Neural cell (in vitro differentiated cells): ENCODE data around the gene DEK. TPM values are rescaled to one million over a fixed set of nuclear protein-coding genes. Genes with fewer than 3 reads are reported as not detected.

ENCODE experiments used
- H2AFZ ChIP-seq: fragments of 200-600, 300-800 bp; sonication (generic), shearing (Covaris generic); 2 replicates; pipeline ENCODE4 v1.6.0; 2014; ENCODE audit warnings: low read depth, mild to moderate bottlenecking, antibody characterized with exemption, low read length, moderate library complexity
- H3F3A ChIP-seq: fragments of 200-600 bp; shearing (Covaris generic); 2 replicates; pipeline ENCODE4 v1.6.1; 2016; ENCODE audit warnings: mild to moderate bottlenecking, moderate library complexity, mixed read lengths, antibody characterized with exemption, low read length; ENCODE audit not compliant: insufficient read depth, poor library complexity, severe bottlenecking
- H3K27ac ChIP-seq: fragments of 200-600, 300-800 bp; sonication (generic), shearing (Covaris generic); 2 replicates; pipeline ENCODE4 v1.5.1; 2014; ENCODE audit warnings: mild to moderate bottlenecking, low read length, moderate library complexity
- H3K27me3 ChIP-seq: fragments of 300-800, 200-600 bp; sonication (generic), shearing (Covaris generic); 2 replicates; pipeline ENCODE4 v1.6.0; 2014; ENCODE audit warnings: mild to moderate bottlenecking, low read depth, low read length, moderate library complexity; ENCODE audit not compliant: insufficient read depth
- H3K36me3 ChIP-seq: fragments of 300-800, 200-600 bp; sonication (generic), shearing (Covaris generic); 2 replicates; pipeline ENCODE4 v1.5.1; 2014; ENCODE audit warnings: mild to moderate bottlenecking, antibody characterized with exemption, low read length, moderate library complexity; ENCODE audit not compliant: insufficient read depth
- H3K4me2 ChIP-seq: fragments of 300-800, 200-600 bp; sonication (generic), shearing (Covaris generic); 2 replicates; pipeline ENCODE4 v1.6.0; 2014; ENCODE audit warnings: mild to moderate bottlenecking, low read length
- H3K4me3 ChIP-seq: fragments of 300-800, 200-600 bp; sonication (generic), shearing (Covaris generic); 2 replicates; pipeline ENCODE4 v1.5.1; 2014; ENCODE audit warnings: mild to moderate bottlenecking, low read length, moderate library complexity
- H3K79me2 ChIP-seq: fragments of 200-600 bp; shearing (Covaris generic); replicated peaks from 2 replicates; pipeline ENCODE4 v1.6.0; 2014; ENCODE audit warnings: mild to moderate bottlenecking, low read length, moderate library complexity; ENCODE audit not compliant: insufficient read depth
- H3K9ac ChIP-seq: fragments of 300-800, 200-600 bp; sonication (generic), shearing (Covaris generic); 2 replicates; pipeline ENCODE4 v1.6.1; 2016; ENCODE audit warnings: mild to moderate bottlenecking, low read length, mixed read lengths
- H3K9me2 ChIP-seq: fragments of 200-600 bp; shearing (Covaris generic); 2 replicates; pipeline ENCODE4 v1.6.1; 2016; ENCODE audit warnings: mild to moderate bottlenecking, low read length, mixed read lengths; ENCODE audit not compliant: insufficient read depth
- H3K9me3 ChIP-seq: fragments of 200-600, 300-800 bp; sonication (generic), shearing (Covaris generic); 2 replicates; pipeline ENCODE4 v1.6.1; 2016; ENCODE audit warnings: mild to moderate bottlenecking, mixed run types, low read length, moderate library complexity, mixed read lengths
- H4K20me1 ChIP-seq: fragments of 200-600 bp; shearing (Covaris generic); 2 replicates; pipeline ENCODE4 v1.6.1; 2016; ENCODE audit warnings: mild to moderate bottlenecking, mixed run types; ENCODE audit not compliant: insufficient read depth
- CTCF ChIP-seq: fragments of 450-650 bp; IDR thresholded peaks from 2 replicates; pipeline ENCODE4 v1.5.1; 2014; ENCODE audit warnings: antibody characterized with exemption, mild to moderate bottlenecking, moderate library complexity; ENCODE audit not compliant: poor library complexity, severe bottlenecking
- EP300 ChIP-seq: fragments of 450-650 bp; conservative IDR thresholded peaks from 2 replicates; pipeline ENCODE4 v1.6.1; 2014; ENCODE audit warnings: antibody characterized with exemption, mild to moderate bottlenecking, moderate library complexity; ENCODE audit not compliant: poor library complexity, severe bottlenecking
- EZH2 ChIP-seq: fragments of 200-600, 300-800 bp; shearing (Covaris generic), sonication (generic); IDR thresholded peaks from 2 replicates; pipeline ENCODE4 v1.6.1; 2014; ENCODE audit warnings: antibody characterized with exemption, low read length, borderline replicate concordance, mild to moderate bottlenecking; ENCODE audit not compliant: insufficient read depth, poor library complexity, severe bottlenecking
- MXI1 ChIP-seq: fragments of 450-650 bp; conservative IDR thresholded peaks from 2 replicates; pipeline ENCODE4 v1.6.1; 2014; ENCODE audit warnings: antibody characterized with exemption, mild to moderate bottlenecking; ENCODE audit not compliant: poor library complexity, severe bottlenecking
- POLR2AphosphoS5 ChIP-seq: IDR thresholded peaks from 2 replicates; pipeline ENCODE4 v1.6.1; 2012
- RAD21 ChIP-seq: fragments of 450-650 bp; conservative IDR thresholded peaks from 2 replicates; pipeline ENCODE4 v1.6.1; 2014; ENCODE audit warnings: antibody characterized with exemption, mild to moderate bottlenecking, moderate library complexity
- REST ChIP-seq: IDR thresholded peaks from 2 replicates; pipeline ENCODE4 v1.6.1; 2012; ENCODE audit warnings: borderline replicate concordance
- SMC3 ChIP-seq: fragments of 450-650 bp; conservative IDR thresholded peaks from 2 replicates; pipeline ENCODE4 v1.6.1; 2014; ENCODE audit warnings: antibody characterized with exemption, mild to moderate bottlenecking, moderate library complexity; ENCODE audit not compliant: poor library complexity
- TAF1 ChIP-seq: IDR thresholded peaks from 2 replicates; pipeline ENCODE4 v1.6.1; 2012; ENCODE audit warnings: low read depth
- polyA plus RNA-seq: library from polyadenylated mRNA; depleted of rRNA; stranded (reverse); fragments of >200 nt; gene quantifications from 2 replicates; pipeline ENCODE4 v1.2.3, GENCODE V29; 2014

DEK gene
- polyA plus RNA-seq, 1 donor from 2014 or later: 94.3 TPM

- no peak overlapping the region for H2AFZ ChIP-seq
- H3K9me2 ChIP-seq: no peaks in the 10 kb centered on the region
- no peaks in the 10 kb centered on the region for H3F3A ChIP-seq
- H3K9me3 ChIP-seq: no peaks in the 10 kb centered on the region
- no peak overlapping the region for H3K27ac ChIP-seq
- H3K9ac ChIP-seq: no peak overlapping the region
- H3K27me3 ChIP-seq: no peaks in the 10 kb centered on the region
- no peaks in the 10 kb centered on the region for H3K36me3 ChIP-seq
- no peaks in the 10 kb centered on the region for H3K79me2 ChIP-seq
- no peak overlapping the region for H3K4me3 ChIP-seq
- no peak for TF ChIP-seq TAF1
- TF ChIP-seq EZH2: no peak
- TF ChIP-seq MXI1: no peak
- no peak for TF ChIP-seq EP300
- TF ChIP-seq RAD21: no peak
- no peak for TF ChIP-seq CTCF
- TF ChIP-seq SMC3: no peak
- TF ChIP-seq REST: no peak
- no peak for TF ChIP-seq POLR2AphosphoS5
- no peaks in the 10 kb centered on the region for H4K20me1 ChIP-seq
- no peak overlapping the region for H3K4me2 ChIP-seq
These were observed 84.5 kb downstream of the DEK start for GRCh38 chr6:18179770-18180356.

GRCh38 chr6:18178960-18179615, 85.2 kb downstream of the DEK start:
- Histone ChIP-seq H3K27me3 (no peaks in the 10 kb centered on the region), H3F3A (no peaks in the 10 kb centered on the region), H2AFZ (no peak overlapping the region), H3K79me2 (no peaks in the 10 kb centered on the region), H3K9me3 (no peaks in the 10 kb centered on the region), H3K4me3 (no peak overlapping the region), H3K9me2 (no peaks in the 10 kb centered on the region), H4K20me1 (no peaks in the 10 kb centered on the region), H3K36me3 (no peaks in the 10 kb centered on the region), H3K9ac (no peak overlapping the region), H3K27ac (no peak overlapping the region), H3K4me2 (no peak overlapping the region)
- TF ChIP-seq CTCF (no peak), EP300 (no peak), POLR2AphosphoS5 (no peak), RAD21 (no peak), SMC3 (no peak), TAF1 (no peak), EZH2 (no peak), REST (no peak), MXI1 (no peak)
